Neuron (in vitro differentiated cells): ENCODE measurements around the gene PDZRN3.

ENCODE experiments used
- H2AFZ ChIP-seq: one replicate; pipeline ENCODE4 v1.6.1; 2013; ENCODE audit warnings: low read depth, mild to moderate bottlenecking, inconsistent platforms, low read length, moderate library complexity
- H3K27me3 ChIP-seq: one replicate; pipeline ENCODE4 v1.6.1; 2013; ENCODE audit warnings: low read length; ENCODE audit not compliant: insufficient read depth
- H3K36me3 ChIP-seq: one replicate; pipeline ENCODE4 v1.6.1; 2013; ENCODE audit warnings: low read length; ENCODE audit not compliant: insufficient read depth
- H3K4me1 ChIP-seq: one replicate; pipeline ENCODE4 v1.6.1; 2013; ENCODE audit warnings: low read length; ENCODE audit not compliant: insufficient read depth
- H3K4me3 ChIP-seq: 2 replicates; pipeline ENCODE4 v1.5.1; 2013; ENCODE audit warnings: mild to moderate bottlenecking, low read length, moderate library complexity
- H3K9me3 ChIP-seq: one replicate; pipeline ENCODE4 v1.6.1; 2013; ENCODE audit warnings: low read length

The PDZRN3 gene

DNA sequence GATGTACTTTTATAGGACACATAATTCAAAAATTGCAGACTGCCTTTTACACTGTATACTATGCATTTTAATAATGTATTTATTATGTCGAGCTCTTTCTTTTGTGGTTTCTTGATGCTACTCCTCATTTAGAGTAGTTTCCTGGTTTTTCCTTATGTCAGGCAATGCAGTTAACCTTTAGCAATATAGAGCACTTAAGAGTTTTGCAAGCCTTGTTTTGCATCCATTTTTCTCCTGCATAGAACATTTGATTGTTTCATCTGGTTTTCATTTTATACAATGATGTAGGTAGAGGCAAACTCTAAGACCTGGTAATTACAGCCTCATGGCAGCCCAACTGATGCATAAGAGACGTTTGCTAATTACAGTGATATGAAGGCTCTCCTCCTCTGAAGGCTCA lies 86.3 kb downstream of the PDZRN3 start:
- H3K4me3 ChIP-seq, result no peak overlapping the region
- H3K36me3 ChIP-seq, result no peaks in the 10 kb centered on the region
- no peaks in the 10 kb centered on the region for H3K27me3 ChIP-seq
- no peaks in the 10 kb centered on the region for H3K4me1 ChIP-seq
- no peaks in the 10 kb centered on the region for H3K9me3 ChIP-seq
- H2AFZ ChIP-seq, result no peak overlapping the region

DNA sequence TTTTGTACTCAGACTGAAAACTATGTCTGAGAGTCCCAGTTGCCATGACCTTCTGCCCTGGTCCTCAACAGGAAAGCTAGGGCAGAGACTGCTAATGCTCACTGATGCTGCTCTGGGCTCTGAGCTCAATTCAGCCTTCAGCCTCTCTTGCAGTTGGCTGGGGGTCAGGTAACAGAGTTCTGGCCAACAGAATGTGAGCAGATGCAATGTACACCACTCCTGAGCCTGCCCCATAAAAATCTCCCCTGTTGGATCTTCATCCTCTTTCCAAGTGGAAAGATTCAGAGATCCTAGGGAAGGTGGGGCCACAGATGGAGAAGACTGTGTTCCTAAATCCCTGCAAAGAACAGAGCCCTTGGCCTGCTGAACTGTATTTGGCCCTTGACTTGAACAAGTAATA lies 87.8 kb downstream of the PDZRN3 start:
- H3K4me1 ChIP-seq, result no peaks in the 10 kb centered on the region
- no peaks in the 10 kb centered on the region for H3K36me3 ChIP-seq
- no peaks in the 10 kb centered on the region for H3K9me3 ChIP-seq
- H3K4me3 ChIP-seq, result no peak overlapping the region
- H3K27me3 ChIP-seq, result no peaks in the 10 kb centered on the region
- H2AFZ ChIP-seq, result no peak overlapping the region

- H3K27me3 ChIP-seq, result no peaks in the 10 kb centered on the region
- H3K4me1 ChIP-seq, result no peaks in the 10 kb centered on the region
- H2AFZ ChIP-seq, result no peak overlapping the region
- H3K36me3 ChIP-seq, result no peaks in the 10 kb centered on the region
- H3K9me3 ChIP-seq, result no peaks in the 10 kb centered on the region
- H3K4me3 ChIP-seq, result no peak overlapping the region
Measured at GRCh38 chr3:73536336-73536895, 88.3 kb downstream of the PDZRN3 start.

- Histone ChIP-seq H3K9me3 (no peaks in the 10 kb centered on the region), H3K4me1 (no peaks in the 10 kb centered on the region), H3K36me3 (no peaks in the 10 kb centered on the region), H2AFZ (no peak overlapping the region), H3K27me3 (no peaks in the 10 kb centered on the region), H3K4me3 (no peak overlapping the region)
Measured at GRCh38 chr3:73535931-73536330, 88.8 kb downstream of the PDZRN3 start.

- Histone ChIP-seq H3K9me3 (no peaks in the 10 kb centered on the region), H3K4me1 (peaks cover under 1% of the 10 kb centered on the region), H3K27me3 (no peaks in the 10 kb centered on the region), H3K36me3 (no peaks in the 10 kb centered on the region), H2AFZ (no peak overlapping the region), H3K4me3 (no peak overlapping the region)
Measured at GRCh38 chr3:73535137-73535536, 89.6 kb downstream of the PDZRN3 start.

DNA sequence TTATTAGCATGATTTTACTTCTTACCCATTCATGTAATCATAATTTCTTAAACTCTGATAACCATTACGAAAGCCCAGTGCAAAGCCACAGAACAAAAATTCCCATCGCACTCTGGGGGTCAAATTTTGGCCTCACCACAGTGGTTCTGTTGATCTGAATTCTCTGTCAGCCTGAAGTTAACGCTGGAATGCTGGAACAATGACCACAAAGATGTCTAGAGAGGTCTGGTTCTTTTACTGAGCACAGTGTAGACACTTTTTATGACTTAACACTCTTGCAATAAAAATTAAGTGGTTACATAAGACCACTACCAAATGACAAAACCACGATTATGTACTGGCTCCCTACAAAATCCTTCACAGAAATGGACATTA lies 94.7 kb downstream of the PDZRN3 start:
- H3K4me3 ChIP-seq, result no peak overlapping the region

DNA sequence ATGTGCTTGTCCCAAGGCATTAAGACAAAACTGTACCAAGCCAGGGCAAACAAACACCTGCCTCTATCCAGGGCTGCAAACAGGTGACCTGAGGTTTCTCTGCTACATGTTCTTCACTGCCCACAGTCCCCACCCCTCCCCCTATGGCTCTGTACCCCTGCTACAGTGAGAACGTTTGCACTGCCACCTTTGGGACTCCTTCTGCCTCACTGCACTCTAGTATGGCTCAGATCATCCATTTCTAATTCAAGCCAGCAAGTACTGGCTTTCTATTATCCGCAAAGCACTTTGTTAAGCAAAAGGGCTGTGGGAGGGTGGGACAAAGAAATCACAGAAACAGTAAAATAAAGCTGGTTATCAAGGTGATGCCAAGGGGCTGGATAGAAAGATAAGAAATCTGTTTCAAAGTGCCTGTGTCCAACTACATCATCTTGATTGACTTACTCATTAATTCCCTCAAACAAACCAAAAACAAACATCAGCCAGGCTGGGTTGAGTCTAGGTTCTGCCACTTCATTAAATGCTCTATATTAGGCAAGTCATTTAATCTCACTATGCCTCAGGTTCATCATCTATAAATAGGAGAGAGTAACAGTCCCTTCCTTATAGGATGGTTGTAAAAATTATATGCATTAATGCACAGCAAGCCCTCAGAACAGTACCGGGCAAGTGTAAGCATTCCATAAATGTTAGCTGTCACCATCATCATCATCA lies 95.3 kb downstream of the PDZRN3 start:
- H3K9me3 ChIP-seq, result no peaks in the 10 kb centered on the region
- H2AFZ ChIP-seq, result no peak overlapping the region
- H3K36me3 ChIP-seq, result no peaks in the 10 kb centered on the region
- no peaks in the 10 kb centered on the region for H3K27me3 ChIP-seq
- no peak overlapping the region for H3K4me3 ChIP-seq
- peaks cover 12% of the 10 kb centered on the region for H3K4me1 ChIP-seq

More for the DNA sequence above, 94.7 kb downstream of the PDZRN3 start:
- Histone ChIP-seq H3K9me3 (no peaks in the 10 kb centered on the region), H2AFZ (no peak overlapping the region), H3K36me3 (no peaks in the 10 kb centered on the region), H3K27me3 (no peaks in the 10 kb centered on the region), H3K4me1 (peaks cover 12% of the 10 kb centered on the region)

DNA sequence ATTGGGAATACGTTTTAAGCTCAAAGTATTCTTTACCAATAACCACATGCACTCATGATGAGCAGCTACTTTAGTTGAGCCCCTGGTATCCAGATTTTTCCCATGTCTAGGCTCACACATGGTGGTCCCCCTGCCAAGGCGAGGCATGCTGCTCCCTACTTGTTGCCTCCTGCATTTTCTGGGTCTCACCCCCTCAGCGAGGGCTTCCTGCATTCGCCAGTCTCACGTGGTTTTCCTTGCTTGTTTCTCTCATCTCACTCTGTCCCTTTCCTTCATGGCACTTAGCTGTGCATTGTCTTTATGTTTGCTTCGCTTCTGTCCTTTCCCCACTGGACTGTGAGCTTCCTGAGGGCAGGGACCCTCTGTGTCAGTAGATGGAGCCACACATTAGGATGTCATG lies 99.2 kb downstream of the PDZRN3 start:
- Histone ChIP-seq H2AFZ (no peak overlapping the region), H3K27me3 (no peaks in the 10 kb centered on the region), H3K4me1 (peaks cover 12% of the 10 kb centered on the region), H3K4me3 (no peak overlapping the region), H3K36me3 (no peaks in the 10 kb centered on the region), H3K9me3 (no peaks in the 10 kb centered on the region)

DNA sequence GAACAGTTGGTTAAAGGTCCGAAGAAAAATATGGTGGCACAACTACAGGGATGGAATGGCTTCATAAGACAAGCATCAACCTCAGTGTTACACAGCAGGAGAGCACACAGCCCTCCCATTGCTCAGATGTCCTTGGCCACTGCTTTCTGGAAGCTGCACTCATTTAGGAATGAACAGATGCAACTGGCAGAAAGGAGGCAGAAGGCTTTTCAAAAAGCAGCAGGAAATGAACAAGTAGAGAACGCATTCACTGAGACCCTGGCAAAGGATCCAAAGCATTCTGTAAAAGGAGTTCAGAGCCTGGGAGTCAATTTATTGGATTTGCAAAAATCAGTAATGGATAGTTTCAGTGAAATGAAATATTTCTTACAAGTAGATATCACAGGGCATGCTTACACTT lies 101.1 kb downstream of the PDZRN3 start:
- H3K27me3 ChIP-seq, result no peaks in the 10 kb centered on the region

GRCh38 chr3:73521734-73522336 lies 102.9 kb downstream of the PDZRN3 start:
- H3K4me1 ChIP-seq, result no peaks in the 10 kb centered on the region
- H3K9me3 ChIP-seq, result no peaks in the 10 kb centered on the region
- H3K4me3 ChIP-seq, result no peak overlapping the region
- no peaks in the 10 kb centered on the region for H3K27me3 ChIP-seq
- no peak overlapping the region for H2AFZ ChIP-seq
- no peaks in the 10 kb centered on the region for H3K36me3 ChIP-seq

More for the DNA sequence above, 101.1 kb downstream of the PDZRN3 start:
- Histone ChIP-seq H3K9me3 (no peaks in the 10 kb centered on the region), H3K4me3 (no peak overlapping the region), H3K36me3 (no peaks in the 10 kb centered on the region), H2AFZ (no peak overlapping the region), H3K4me1 (no peaks in the 10 kb centered on the region)

DNA sequence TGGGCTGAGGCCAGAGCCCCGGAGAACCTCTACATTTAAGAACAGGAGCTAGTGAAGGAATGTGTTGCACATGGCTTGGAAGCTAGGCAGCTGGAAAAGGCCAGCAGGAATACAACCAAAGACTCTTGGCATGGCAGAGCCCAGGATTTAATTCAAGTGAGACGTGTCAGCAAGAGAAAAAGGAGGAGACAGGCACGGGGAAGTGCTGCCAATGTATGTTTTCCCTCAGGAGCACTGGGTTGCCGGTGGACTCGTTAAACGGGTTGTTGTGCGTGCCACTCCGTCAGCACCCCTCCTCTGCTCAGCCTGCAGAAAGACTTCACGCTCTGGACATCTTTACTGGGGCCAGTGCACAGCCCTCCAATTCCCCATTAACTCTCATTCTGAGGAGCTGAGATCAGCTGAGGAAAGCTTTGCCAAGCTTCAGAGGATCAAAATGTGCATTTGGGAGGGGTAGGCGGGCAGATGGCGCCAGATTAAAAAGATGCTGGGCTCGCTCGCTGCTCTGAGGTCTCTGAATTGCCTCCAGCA lies 103.7 kb downstream of the PDZRN3 start:
- H3K4me1 ChIP-seq, result no peaks in the 10 kb centered on the region
- H3K36me3 ChIP-seq, result no peaks in the 10 kb centered on the region
- no peak overlapping the region for H3K4me3 ChIP-seq
- H3K27me3 ChIP-seq, result no peaks in the 10 kb centered on the region
- no peaks in the 10 kb centered on the region for H3K9me3 ChIP-seq
- no peak overlapping the region for H2AFZ ChIP-seq

GRCh38 chr3:73516631-73517030 lies 108.1 kb downstream of the PDZRN3 start:
- peaks cover 7% of the 10 kb centered on the region for H3K4me1 ChIP-seq
- no peak overlapping the region for H2AFZ ChIP-seq
- no peaks in the 10 kb centered on the region for H3K36me3 ChIP-seq
- H3K27me3 ChIP-seq, result no peaks in the 10 kb centered on the region
- no peaks in the 10 kb centered on the region for H3K9me3 ChIP-seq
- H3K4me3 ChIP-seq, result no peak overlapping the region

DNA sequence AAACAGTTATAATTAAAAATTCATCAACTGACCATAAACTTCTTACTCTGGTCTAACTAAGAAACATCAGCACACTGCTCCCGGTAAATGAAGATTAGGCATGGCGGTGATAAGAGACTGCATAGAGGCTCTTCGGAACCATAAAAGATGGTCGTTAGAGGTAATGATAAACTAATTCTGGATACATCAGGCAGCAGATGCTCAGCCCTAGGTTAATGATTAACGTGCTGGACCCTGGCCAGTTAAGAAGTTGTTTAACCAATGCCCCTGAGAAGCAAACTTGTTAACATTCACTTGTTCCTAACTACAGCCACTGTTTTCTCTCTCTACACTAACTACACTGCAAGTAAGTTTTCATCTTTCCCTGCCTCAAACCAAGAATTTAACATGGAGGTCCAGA lies 111.5 kb downstream of the PDZRN3 start:
- no peak overlapping the region for H2AFZ ChIP-seq
- H3K4me1 ChIP-seq, result peaks cover 13% of the 10 kb centered on the region
- no peaks in the 10 kb centered on the region for H3K36me3 ChIP-seq
- no peaks in the 10 kb centered on the region for H3K27me3 ChIP-seq
- H3K4me3 ChIP-seq, result no peak overlapping the region
- no peaks in the 10 kb centered on the region for H3K9me3 ChIP-seq
